HEK293 (cell line): ENCODE measurements around the gene ARL5A.
A peak's percentile ranks its signal among the peaks of the same experiment; 100 is the strongest.

Source experiments
- CTCF ChIA-PET: fragments of 350-600 bp; formaldehyde crosslinking; extraction: SDS; loops from one replicate; lab custom pipeline; 2021; ENCODE audit warnings: antibody characterized with exemption; lab: Yijun Ruan, JAX
- POLR2A ChIA-PET: fragments of 300-600 bp; formaldehyde crosslinking; extraction: SDS; loops from one replicate; lab custom pipeline; 2020; ENCODE audit warnings: antibody characterized with exemption, inconsistent platforms; lab: Yijun Ruan, JAX
- H3K27ac ChIP-seq: fragments of 200-500 bp; sonication (Bioruptor generic); 2 replicates; pipeline ENCODE4 v1.5.1; 2014; ENCODE audit warnings: low read depth, low read length, control low read depth, inconsistent platforms; ENCODE audit errors: extremely low read depth
- H3K36me3 ChIP-seq, 2 experiments: fragments of 200-500 bp in 1 of 2; sonication (Bioruptor generic) in 1 of 2; 1 replicate in 1 of 2; 2 replicates in 1 of 2; pipeline ENCODE4 v1.5.1; 2014 to 2017; ENCODE audit warnings: inconsistent platforms in 2 of 2, low read length in 2 of 2; ENCODE audit not compliant: control insufficient read depth in 2 of 2, insufficient read depth in 1 of 2
- H3K4me1 ChIP-seq: fragments of 200-500 bp; sonication (Bioruptor generic); 2 replicates; pipeline ENCODE4 v1.5.1; 2014; ENCODE audit warnings: mild to moderate bottlenecking, low read length, inconsistent platforms; ENCODE audit not compliant: control insufficient read depth, insufficient read depth
- H3K4me3 ChIP-seq: 2 replicates; pipeline ENCODE4 v1.5.1; 2011; ENCODE audit warnings: low read depth, mild to moderate bottlenecking, control low read depth, low read length, moderate library complexity
- H3K9me3 ChIP-seq: fragments of 200-500 bp; sonication (Bioruptor generic); 2 replicates; pipeline ENCODE4 v1.5.1; 2014; ENCODE audit warnings: low read depth, low read length, inconsistent platforms; ENCODE audit not compliant: control insufficient read depth, insufficient read depth
- AEBP2 ChIP-seq: fragments of 450-650 bp; formaldehyde crosslinking; IDR thresholded peaks from 2 replicates; pipeline ENCODE4 v1.5.1; 2016; ENCODE audit warnings: missing biosample characterization, missing genetic modification characterization, borderline replicate concordance
- EGR2 ChIP-seq: fragments of 450-650 bp; formaldehyde crosslinking; IDR thresholded peaks from 2 replicates; pipeline ENCODE4 v1.5.1; 2016; ENCODE audit warnings: low read depth, missing biosample characterization, missing genetic modification characterization
- GLI2 ChIP-seq: fragments of 450-650 bp; formaldehyde crosslinking; IDR thresholded peaks from 2 replicates; pipeline ENCODE4; 2017; ENCODE audit warnings: missing biosample characterization, missing genetic modification characterization, low read depth, borderline replicate concordance
- IKZF3 ChIP-seq: fragments of 450-650 bp; IDR thresholded peaks from 2 replicates; pipeline ENCODE4 v1.5.0; 2018; ENCODE audit warnings: missing biosample characterization, mild to moderate bottlenecking, missing genetic modification characterization, moderate library complexity
- KLF8 ChIP-seq: fragments of 450-650 bp; formaldehyde crosslinking; IDR thresholded peaks from 2 replicates; pipeline ENCODE4 v1.5.1; 2016; ENCODE audit warnings: missing biosample characterization, missing genetic modification characterization
- PRDM4 ChIP-seq: fragments of 450-650 bp; formaldehyde crosslinking; IDR thresholded peaks from 2 replicates; pipeline ENCODE4 v1.5.1; 2017; ENCODE audit warnings: missing biosample characterization, missing genetic modification characterization
- RBAK ChIP-seq: fragments of 450-650 bp; formaldehyde crosslinking; IDR thresholded peaks from 2 replicates; pipeline ENCODE4 v1.5.1; 2016; ENCODE audit warnings: missing biosample characterization, missing genetic modification characterization
- ZBTB1 ChIP-seq: fragments of 450-650 bp; formaldehyde crosslinking; IDR thresholded peaks from 2 replicates; pipeline ENCODE4 v1.5.1; 2016; ENCODE audit warnings: missing biosample characterization, missing genetic modification characterization
- ZBTB48 ChIP-seq: fragments of 450-650 bp; formaldehyde crosslinking; IDR thresholded peaks from 2 replicates; pipeline ENCODE4 v1.5.1; 2016; ENCODE audit warnings: missing biosample characterization, missing genetic modification characterization
- ZFHX2 ChIP-seq: fragments of 450-650 bp; formaldehyde crosslinking; conservative IDR thresholded peaks from 2 replicates; pipeline ENCODE4 v1.5.1; 2016; ENCODE audit warnings: missing biosample characterization, missing genetic modification characterization
- ZNF138 ChIP-seq: fragments of 450-650 bp; formaldehyde crosslinking; IDR thresholded peaks from 2 replicates; pipeline ENCODE4 v1.5.1; 2016; ENCODE audit warnings: missing biosample characterization, missing genetic modification characterization, borderline replicate concordance
- ZNF174 ChIP-seq: fragments of 450-650 bp; formaldehyde crosslinking; IDR thresholded peaks from 2 replicates; pipeline ENCODE4 v1.5.0; 2017; ENCODE audit warnings: missing biosample characterization, mild to moderate bottlenecking, missing genetic modification characterization
- ZNF449 ChIP-seq: fragments of 450-650 bp; formaldehyde crosslinking; IDR thresholded peaks from 2 replicates; pipeline ENCODE4 v1.5.1; 2017; ENCODE audit warnings: missing biosample characterization, mild to moderate bottlenecking, missing genetic modification characterization, moderate library complexity
- ZNF561 ChIP-seq: fragments of 450-650 bp; IDR thresholded peaks from 2 replicates; pipeline ENCODE4 v1.5.1; 2018; ENCODE audit warnings: missing biosample characterization, missing genetic modification characterization, borderline replicate concordance
- ZNF707 ChIP-seq: fragments of 450-650 bp; formaldehyde crosslinking; IDR thresholded peaks from 2 replicates; pipeline ENCODE4 v1.5.1; 2016; ENCODE audit warnings: missing biosample characterization, missing genetic modification characterization
- ZNF76 ChIP-seq: fragments of 450-650 bp; formaldehyde crosslinking; IDR thresholded peaks from 2 replicates; pipeline ENCODE4; 2016; ENCODE audit warnings: low read depth, missing biosample characterization, missing genetic modification characterization, borderline replicate concordance
- ZSCAN5A ChIP-seq: fragments of 450-650 bp; formaldehyde crosslinking; IDR thresholded peaks from 2 replicates; pipeline ENCODE4 v1.5.1; 2016; ENCODE audit warnings: missing biosample characterization, missing genetic modification characterization
- TF ChIP-seq, protein P1 (sequence below): fragments of 450-650 bp; formaldehyde crosslinking; conservative IDR thresholded peaks from 2 replicates; pipeline ENCODE4 v1.5.1; 2016; ENCODE audit warnings: low read depth, missing biosample characterization, missing genetic modification characterization
- TF ChIP-seq, protein P2 (sequence below): fragments of 450-650 bp; formaldehyde crosslinking; IDR thresholded peaks from 2 replicates; pipeline ENCODE4 v1.5.1; 2017; ENCODE audit warnings: missing biosample characterization, missing genetic modification characterization
- TF ChIP-seq, protein P3 (sequence below): fragments of 450-650 bp; formaldehyde crosslinking; IDR thresholded peaks from 2 replicates; pipeline ENCODE4 v1.5.1; 2016; ENCODE audit warnings: missing biosample characterization, missing genetic modification characterization

ARL5A gene

DNA sequence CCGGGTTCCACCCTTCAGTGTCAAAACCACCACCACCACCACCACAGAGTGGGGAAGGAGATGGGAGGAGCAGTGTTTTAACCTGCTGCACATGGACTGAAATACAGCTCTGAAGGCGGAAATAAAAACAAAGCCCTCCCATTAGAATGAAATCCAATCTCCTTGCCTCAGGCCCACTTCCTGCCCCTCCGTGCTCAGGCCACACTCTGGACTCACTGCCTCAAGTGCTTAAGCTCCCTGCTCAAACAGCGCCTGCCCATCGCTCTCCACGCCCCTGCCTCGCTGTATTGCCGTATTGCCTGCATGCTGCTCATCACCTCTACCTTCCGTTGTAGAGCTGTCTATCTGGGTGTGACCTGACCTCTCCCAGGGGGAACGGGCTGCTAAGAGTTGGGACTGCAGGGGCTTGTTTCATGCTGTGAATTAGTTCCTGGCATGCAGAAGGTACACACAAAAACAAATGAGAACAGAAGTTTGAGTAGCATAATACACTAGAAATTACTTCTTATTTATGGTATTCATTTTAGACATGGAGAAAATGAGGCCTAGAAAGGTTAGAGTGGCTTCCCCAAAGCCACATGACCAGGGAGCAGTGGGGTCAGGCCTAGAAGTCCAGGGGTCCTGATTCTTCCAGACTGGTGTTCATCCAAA, 62.3 kb downstream of the ARL5A start (continued):
- TF ChIP-seq EGR2 (tag by site-specific recombination) (peak; percentile 93), ZNF76 (no peak), ZFHX2 (tag by site-specific recombination) (peak; percentile 89), ZSCAN5A (tag by site-specific recombination) (no peak)
- TF ChIP-seq, protein P1, sequence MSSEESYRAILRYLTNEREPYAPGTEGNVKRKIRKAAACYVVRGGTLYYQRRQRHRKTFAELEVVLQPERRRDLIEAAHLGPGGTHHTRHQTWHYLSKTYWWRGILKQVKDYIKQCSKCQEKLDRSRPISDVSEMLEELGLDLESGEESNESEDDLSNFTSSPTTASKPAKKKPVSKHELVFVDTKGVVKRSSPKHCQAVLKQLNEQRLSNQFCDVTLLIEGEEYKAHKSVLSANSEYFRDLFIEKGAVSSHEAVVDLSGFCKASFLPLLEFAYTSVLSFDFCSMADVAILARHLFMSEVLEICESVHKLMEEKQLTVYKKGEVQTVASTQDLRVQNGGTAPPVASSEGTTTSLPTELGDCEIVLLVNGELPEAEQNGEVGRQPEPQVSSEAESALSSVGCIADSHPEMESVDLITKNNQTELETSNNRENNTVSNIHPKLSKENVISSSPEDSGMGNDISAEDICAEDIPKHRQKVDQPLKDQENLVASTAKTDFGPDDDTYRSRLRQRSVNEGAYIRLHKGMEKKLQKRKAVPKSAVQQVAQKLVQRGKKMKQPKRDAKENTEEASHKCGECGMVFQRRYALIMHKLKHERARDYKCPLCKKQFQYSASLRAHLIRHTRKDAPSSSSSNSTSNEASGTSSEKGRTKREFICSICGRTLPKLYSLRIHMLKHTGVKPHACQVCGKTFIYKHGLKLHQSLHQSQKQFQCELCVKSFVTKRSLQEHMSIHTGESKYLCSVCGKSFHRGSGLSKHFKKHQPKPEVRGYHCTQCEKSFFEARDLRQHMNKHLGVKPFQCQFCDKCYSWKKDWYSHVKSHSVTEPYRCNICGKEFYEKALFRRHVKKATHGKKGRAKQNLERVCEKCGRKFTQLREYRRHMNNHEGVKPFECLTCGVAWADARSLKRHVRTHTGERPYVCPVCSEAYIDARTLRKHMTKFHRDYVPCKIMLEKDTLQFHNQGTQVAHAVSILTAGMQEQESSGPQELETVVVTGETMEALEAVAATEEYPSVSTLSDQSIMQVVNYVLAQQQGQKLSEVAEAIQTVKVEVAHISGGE = no peak
- TF ChIP-seq, protein P2, sequence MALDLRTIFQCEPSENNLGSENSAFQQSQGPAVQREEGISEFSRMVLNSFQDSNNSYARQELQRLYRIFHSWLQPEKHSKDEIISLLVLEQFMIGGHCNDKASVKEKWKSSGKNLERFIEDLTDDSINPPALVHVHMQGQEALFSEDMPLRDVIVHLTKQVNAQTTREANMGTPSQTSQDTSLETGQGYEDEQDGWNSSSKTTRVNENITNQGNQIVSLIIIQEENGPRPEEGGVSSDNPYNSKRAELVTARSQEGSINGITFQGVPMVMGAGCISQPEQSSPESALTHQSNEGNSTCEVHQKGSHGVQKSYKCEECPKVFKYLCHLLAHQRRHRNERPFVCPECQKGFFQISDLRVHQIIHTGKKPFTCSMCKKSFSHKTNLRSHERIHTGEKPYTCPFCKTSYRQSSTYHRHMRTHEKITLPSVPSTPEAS (tag by site-specific recombination) = no peak

GRCh38 chr2:151762694-151763093, 65.5 kb downstream of the ARL5A start:
- POLR2A ChIA-PET = no interaction called here
- CTCF ChIA-PET = no interaction called here
- no peaks in the 10 kb centered on the region for H3K9me3 ChIP-seq
- no peaks in the 10 kb centered on the region for H3K36me3 ChIP-seq
- no peak overlapping the region for H3K4me3 ChIP-seq
- H3K27ac ChIP-seq = no peak overlapping the region
- H3K4me1 ChIP-seq = peaks cover 5% of the 10 kb centered on the region
- TF ChIP-seq GLI2 (tag by site-specific recombination) = no peak
- TF ChIP-seq ZNF449 (tag by site-specific recombination) = no peak
- TF ChIP-seq IKZF3 (tag by site-specific recombination) = no peak
- TF ChIP-seq ZNF707 (tag by site-specific recombination) = no peak
- no peak for TF ChIP-seq ZBTB1
- TF ChIP-seq, protein P3, sequence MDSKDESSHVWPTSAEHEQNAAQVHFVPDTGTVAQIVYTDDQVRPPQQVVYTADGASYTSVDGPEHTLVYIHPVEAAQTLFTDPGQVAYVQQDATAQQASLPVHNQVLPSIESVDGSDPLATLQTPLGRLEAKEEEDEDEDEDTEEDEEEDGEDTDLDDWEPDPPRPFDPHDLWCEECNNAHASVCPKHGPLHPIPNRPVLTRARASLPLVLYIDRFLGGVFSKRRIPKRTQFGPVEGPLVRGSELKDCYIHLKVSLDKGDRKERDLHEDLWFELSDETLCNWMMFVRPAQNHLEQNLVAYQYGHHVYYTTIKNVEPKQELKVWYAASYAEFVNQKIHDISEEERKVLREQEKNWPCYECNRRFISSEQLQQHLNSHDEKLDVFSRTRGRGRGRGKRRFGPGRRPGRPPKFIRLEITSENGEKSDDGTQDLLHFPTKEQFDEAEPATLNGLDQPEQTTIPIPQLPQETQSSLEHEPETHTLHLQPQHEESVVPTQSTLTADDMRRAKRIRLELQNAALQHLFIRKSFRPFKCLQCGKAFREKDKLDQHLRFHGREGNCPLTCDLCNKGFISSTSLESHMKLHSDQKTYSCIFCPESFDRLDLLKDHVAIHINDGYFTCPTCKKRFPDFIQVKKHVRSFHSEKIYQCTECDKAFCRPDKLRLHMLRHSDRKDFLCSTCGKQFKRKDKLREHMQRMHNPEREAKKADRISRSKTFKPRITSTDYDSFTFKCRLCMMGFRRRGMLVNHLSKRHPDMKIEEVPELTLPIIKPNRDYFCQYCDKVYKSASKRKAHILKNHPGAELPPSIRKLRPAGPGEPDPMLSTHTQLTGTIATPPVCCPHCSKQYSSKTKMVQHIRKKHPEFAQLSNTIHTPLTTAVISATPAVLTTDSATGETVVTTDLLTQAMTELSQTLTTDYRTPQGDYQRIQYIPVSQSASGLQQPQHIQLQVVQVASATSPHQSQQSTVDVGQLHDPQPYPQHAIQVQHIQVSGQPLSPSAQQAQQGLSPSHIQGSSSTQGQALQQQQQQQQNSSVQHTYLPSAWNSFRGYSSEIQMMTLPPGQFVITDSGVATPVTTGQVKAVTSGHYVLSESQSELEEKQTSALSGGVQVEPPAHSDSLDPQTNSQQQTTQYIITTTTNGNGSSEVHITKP (tag by site-specific recombination) = no peak
- TF ChIP-seq RBAK (tag by site-specific recombination) = no peak
- no peak for TF ChIP-seq PRDM4 (tag by site-specific recombination)
- TF ChIP-seq ZBTB48 (tag by site-specific recombination) = no peak
- TF ChIP-seq ZNF174 (tag by site-specific recombination) = no peak
- no peak for TF ChIP-seq AEBP2
- no peak for TF ChIP-seq ZNF561 (tag by site-specific recombination)
- no peak for TF ChIP-seq ZNF138 (tag by site-specific recombination)
- TF ChIP-seq KLF8 (tag by site-specific recombination) = no peak
